ENCODE measurements around the gene TANC1.

Gene TANC1

GRCh38 chr2:159209341-159210306 lies 241.2 kb downstream of the TANC1 start:
- no peak overlapping the region for H3K4me3 Mint-ChIP-seq
- H3K36me3 Mint-ChIP-seq (ENCODE audit: low read depth), result no peaks in the 10 kb centered on the region
- no peaks in the 10 kb centered on the region for H3K9me3 Mint-ChIP-seq
- H3K27me3 Mint-ChIP-seq (ENCODE audit: low read depth), result no peaks in the 10 kb centered on the region
- H3K27ac Mint-ChIP-seq, result no peak overlapping the region
- H3K4me1 Mint-ChIP-seq (ENCODE audit: low read depth), result peaks cover 8% of the 10 kb centered on the region

- Mint-ChIP-seq H3K4me1 (ENCODE audit: low read depth) (peaks cover 8% of the 10 kb centered on the region), H3K27ac (no peak overlapping the region), H3K9me3 (no peaks in the 10 kb centered on the region), H3K4me3 (no peak overlapping the region), H3K27me3 (ENCODE audit: low read depth) (no peaks in the 10 kb centered on the region), H3K36me3 (ENCODE audit: low read depth) (no peaks in the 10 kb centered on the region)
Measured at GRCh38 chr2:159211447-159212396, 243.3 kb downstream of the TANC1 start.

- Mint-ChIP-seq H3K4me3 (no peak overlapping the region), H3K9me3 (no peaks in the 10 kb centered on the region), H3K36me3 (ENCODE audit: low read depth) (no peaks in the 10 kb centered on the region), H3K4me1 (ENCODE audit: low read depth) (peaks cover 8% of the 10 kb centered on the region), H3K27ac (no peak overlapping the region), H3K27me3 (ENCODE audit: low read depth) (no peaks in the 10 kb centered on the region)
Measured at GRCh38 chr2:159213296-159213695, 244.9 kb downstream of the TANC1 start.

- no peaks in the 10 kb centered on the region for H3K9me3 Mint-ChIP-seq
- peaks cover 8% of the 10 kb centered on the region for H3K4me1 Mint-ChIP-seq (ENCODE audit: low read depth)
- H3K36me3 Mint-ChIP-seq (ENCODE audit: low read depth), result no peaks in the 10 kb centered on the region
- H3K27ac Mint-ChIP-seq, result no peak overlapping the region
- no peak overlapping the region for H3K4me3 Mint-ChIP-seq
- no peaks in the 10 kb centered on the region for H3K27me3 Mint-ChIP-seq (ENCODE audit: low read depth)
Measured at GRCh38 chr2:159214325-159214865, 246.0 kb downstream of the TANC1 start.

GRCh38 chr2:159215116-159215515 lies 246.7 kb downstream of the TANC1 start:
- Mint-ChIP-seq H3K4me1 (ENCODE audit: low read depth) (peaks cover 2% of the 10 kb centered on the region), H3K27ac (no peak overlapping the region)

GRCh38 chr2:159217676-159218075 lies 249.2 kb downstream of the TANC1 start:
- no peak overlapping the region for H3K27ac Mint-ChIP-seq
- no peaks in the 10 kb centered on the region for H3K36me3 Mint-ChIP-seq (ENCODE audit: low read depth)
- H3K27me3 Mint-ChIP-seq (ENCODE audit: low read depth), result no peaks in the 10 kb centered on the region
- H3K4me1 Mint-ChIP-seq (ENCODE audit: low read depth), result peaks cover 1% of the 10 kb centered on the region
- H3K4me3 Mint-ChIP-seq, result no peak overlapping the region
- H3K9me3 Mint-ChIP-seq, result no peaks in the 10 kb centered on the region

More at GRCh38 chr2:159215116-159215515, 246.7 kb downstream of the TANC1 start:
- no peak overlapping the region for H3K4me3 Mint-ChIP-seq
- H3K36me3 Mint-ChIP-seq (ENCODE audit: low read depth), result no peaks in the 10 kb centered on the region
- no peaks in the 10 kb centered on the region for H3K9me3 Mint-ChIP-seq
- H3K27me3 Mint-ChIP-seq (ENCODE audit: low read depth), result no peaks in the 10 kb centered on the region

- Mint-ChIP-seq H3K27ac (no peak overlapping the region), H3K36me3 (ENCODE audit: low read depth) (no peaks in the 10 kb centered on the region), H3K9me3 (no peaks in the 10 kb centered on the region), H3K4me1 (ENCODE audit: low read depth) (no peaks in the 10 kb centered on the region), H3K4me3 (no peak overlapping the region), H3K27me3 (ENCODE audit: low read depth) (no peaks in the 10 kb centered on the region)
Measured at GRCh38 chr2:159218389-159218788, 249.9 kb downstream of the TANC1 start.

GRCh38 chr2:159219394-159219998 lies 251.1 kb downstream of the TANC1 start:
- H3K4me3 Mint-ChIP-seq, result no peak overlapping the region
- H3K9me3 Mint-ChIP-seq, result no peaks in the 10 kb centered on the region
- no peaks in the 10 kb centered on the region for H3K27me3 Mint-ChIP-seq (ENCODE audit: low read depth)
- no peak overlapping the region for H3K27ac Mint-ChIP-seq
- H3K4me1 Mint-ChIP-seq (ENCODE audit: low read depth), result no peaks in the 10 kb centered on the region
- no peaks in the 10 kb centered on the region for H3K36me3 Mint-ChIP-seq (ENCODE audit: low read depth)

- H3K36me3 Mint-ChIP-seq (ENCODE audit: low read depth), result no peaks in the 10 kb centered on the region
- no peaks in the 10 kb centered on the region for H3K27me3 Mint-ChIP-seq (ENCODE audit: low read depth)
- no peaks in the 10 kb centered on the region for H3K9me3 Mint-ChIP-seq
- H3K4me3 Mint-ChIP-seq, result no peak overlapping the region
- no peak overlapping the region for H3K27ac Mint-ChIP-seq
- H3K4me1 Mint-ChIP-seq (ENCODE audit: low read depth), result peaks cover 2% of the 10 kb centered on the region
Measured at GRCh38 chr2:159224061-159224813, 255.8 kb downstream of the TANC1 start.

GRCh38 chr2:159225025-159226016 lies 256.9 kb downstream of the TANC1 start:
- no peaks in the 10 kb centered on the region for H3K9me3 Mint-ChIP-seq
- H3K4me3 Mint-ChIP-seq, result no peak overlapping the region
- H3K36me3 Mint-ChIP-seq (ENCODE audit: low read depth), result no peaks in the 10 kb centered on the region
- no peak overlapping the region for H3K27ac Mint-ChIP-seq
- H3K27me3 Mint-ChIP-seq (ENCODE audit: low read depth), result no peaks in the 10 kb centered on the region
- peaks cover 2% of the 10 kb centered on the region for H3K4me1 Mint-ChIP-seq (ENCODE audit: low read depth)

GRCh38 chr2:159226059-159226461 lies 257.6 kb downstream of the TANC1 start:
- H3K27ac Mint-ChIP-seq, result no peak overlapping the region
- no peak overlapping the region for H3K4me3 Mint-ChIP-seq

GRCh38 chr2:159226608-159227385 lies 258.4 kb downstream of the TANC1 start:
- no peak overlapping the region for H3K27ac Mint-ChIP-seq
- no peak overlapping the region for H3K4me3 Mint-ChIP-seq
- no peaks in the 10 kb centered on the region for H3K27me3 Mint-ChIP-seq (ENCODE audit: low read depth)
- no peaks in the 10 kb centered on the region for H3K9me3 Mint-ChIP-seq
- peaks cover 2% of the 10 kb centered on the region for H3K4me1 Mint-ChIP-seq (ENCODE audit: low read depth)
- H3K36me3 Mint-ChIP-seq (ENCODE audit: low read depth), result no peaks in the 10 kb centered on the region

More at GRCh38 chr2:159226059-159226461, 257.6 kb downstream of the TANC1 start:
- H3K4me1 Mint-ChIP-seq (ENCODE audit: low read depth), result peaks cover 2% of the 10 kb centered on the region
- no peaks in the 10 kb centered on the region for H3K9me3 Mint-ChIP-seq
- no peaks in the 10 kb centered on the region for H3K36me3 Mint-ChIP-seq (ENCODE audit: low read depth)
- H3K27me3 Mint-ChIP-seq (ENCODE audit: low read depth), result no peaks in the 10 kb centered on the region

Measured in T-helper 1 cell treated with Interleukin-12 subunit alpha and Interleukin-12 subunit beta and Interleukin-4 antibody, amounts not matched to agents 30 μg/mL and 1 μg/mL, for 36 hours (primary cell).